DMS153 treated with DMSO at 0.1 percent for 48 hours (cell line): ENCODE results near the gene IQCE.
A peak's percentile ranks its signal among the peaks of the same experiment; 100 is the strongest.
"Not testable (repeated sequence)": the region's sequence is repeated elsewhere in the genome, so short reads cannot be mapped to it uniquely, and the experiment has no call there.

Experiments used
- DNase-seq: peaks from one replicate; lab custom pipeline; 2025; ENCODE audit not compliant: unreplicated experiment; lab: John Stamatoyannopoulos, UW

The IQCE gene

GRCh38 chr7:2521341-2521745 lies 37.4 kb upstream of the IQCE start:
- DNase-seq = no peak

GRCh38 chr7:2521952-2522591 lies 36.7 kb upstream of the IQCE start:
- DNase-seq = no peak

GRCh38 chr7:2522780-2523433 lies 35.9 kb upstream of the IQCE start:
- peak; percentile 76 for DNase-seq

- DNase-seq = peak; percentile 85
These were observed 35.3 kb upstream of the IQCE start for GRCh38 chr7:2523461-2523936.

- peak; percentile 98 for DNase-seq
These were observed 34.6 kb upstream of the IQCE start for GRCh38 chr7:2523941-2524807.

- DNase-seq = no peak
These were observed 33.7 kb upstream of the IQCE start for GRCh38 chr7:2524808-2525657.

- peak; percentile 70 for DNase-seq
These were observed 32.8 kb upstream of the IQCE start for GRCh38 chr7:2525658-2526630.

GRCh38 chr7:2526659-2527504 lies 31.9 kb upstream of the IQCE start:
- DNase-seq = no peak

GRCh38 chr7:2527505-2528467 lies 31.0 kb upstream of the IQCE start:
- DNase-seq = peak; percentile 74

GRCh38 chr7:2528481-2529095 lies 30.2 kb upstream of the IQCE start:
- no peak for DNase-seq

GRCh38 chr7:2529161-2530070 lies 29.4 kb upstream of the IQCE start:
- DNase-seq = peak; percentile 28

- DNase-seq = peak; percentile 85
These were observed 28.4 kb upstream of the IQCE start for GRCh38 chr7:2530071-2530987.

- DNase-seq = peak; percentile 85
These were observed 27.6 kb upstream of the IQCE start for GRCh38 chr7:2530994-2531795.

GRCh38 chr7:2531796-2532110 lies 27.0 kb upstream of the IQCE start:
- DNase-seq = not testable (repeated sequence)
